Raji (cell line): ENCODE data around the gene CPED1.

Experiments
- POLR2A ChIP-seq: IDR thresholded peaks from 2 replicates; pipeline ENCODE4 v1.6.1; 2011; ENCODE audit warnings: low read depth, low read length, control low read depth; ENCODE audit not compliant: insufficient read depth

CPED1 gene

GRCh38 chr7:121196286-121196685 is 207.8 kb downstream of the CPED1 start:
- TF ChIP-seq POLR2A = no peak

DNA sequence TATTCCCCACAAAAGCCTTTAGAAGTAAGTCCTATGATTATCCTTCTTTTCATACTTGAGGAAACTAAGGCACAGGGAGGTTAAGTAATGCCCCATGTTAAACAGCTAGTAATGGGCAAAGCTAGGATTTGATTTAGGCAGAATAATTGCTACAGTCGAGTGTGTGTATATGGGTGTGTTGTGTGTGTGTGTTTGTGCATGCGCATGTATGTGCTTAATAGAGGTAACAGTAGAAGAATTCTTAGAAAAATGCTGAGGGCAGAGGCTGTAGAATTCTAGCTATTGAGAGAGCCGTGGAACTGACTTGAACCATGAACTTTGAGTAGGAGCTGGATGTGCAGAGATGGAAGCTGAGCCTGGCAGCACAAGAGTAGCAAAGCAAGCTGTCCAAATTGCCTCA is 208.9 kb downstream of the CPED1 start:
- no peak for TF ChIP-seq POLR2A

GRCh38 chr7:121198502-121198901 is 210.0 kb downstream of the CPED1 start:
- TF ChIP-seq POLR2A = no peak

- no peak for TF ChIP-seq POLR2A
Measured at GRCh38 chr7:121202125-121202524, 213.6 kb downstream of the CPED1 start.

DNA sequence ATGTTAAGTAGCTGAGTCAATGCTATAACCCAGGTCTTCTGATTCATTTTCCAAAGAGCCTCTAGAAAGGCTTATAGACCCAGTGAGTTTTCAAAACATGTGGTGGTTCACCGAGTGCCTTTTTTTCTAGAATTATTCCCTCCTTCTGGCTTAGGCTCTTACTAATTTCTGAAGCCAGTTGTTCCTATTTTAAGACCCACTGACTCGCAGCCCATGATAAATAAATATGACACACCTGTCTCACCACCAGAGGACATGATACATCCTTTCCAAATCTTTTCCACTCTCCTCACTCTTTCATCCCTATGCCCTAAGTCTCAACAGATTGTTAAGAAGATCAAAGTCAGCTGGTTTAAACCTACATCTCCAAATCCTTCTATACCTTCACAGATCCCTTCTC is 214.3 kb downstream of the CPED1 start:
- no peak for TF ChIP-seq POLR2A

DNA sequence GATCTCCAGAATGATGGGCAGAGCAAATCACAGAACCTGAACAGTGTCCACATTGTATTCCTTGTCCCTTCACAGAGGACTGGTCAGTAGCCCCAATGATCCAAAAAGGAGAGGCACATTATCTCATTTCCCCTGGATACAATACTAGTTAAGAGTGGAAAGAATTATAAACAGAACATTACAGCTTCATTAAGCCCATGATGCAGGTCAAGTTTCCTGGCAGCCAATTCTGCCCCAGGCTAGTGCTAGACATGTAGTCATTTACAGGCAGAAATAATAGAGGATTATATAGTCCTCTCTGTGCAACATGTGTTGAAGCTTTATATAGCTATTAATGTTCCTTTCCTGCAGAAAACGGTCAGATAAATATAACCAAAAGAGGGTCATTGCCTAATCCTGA is 216.0 kb downstream of the CPED1 start:
- no peak for TF ChIP-seq POLR2A

DNA sequence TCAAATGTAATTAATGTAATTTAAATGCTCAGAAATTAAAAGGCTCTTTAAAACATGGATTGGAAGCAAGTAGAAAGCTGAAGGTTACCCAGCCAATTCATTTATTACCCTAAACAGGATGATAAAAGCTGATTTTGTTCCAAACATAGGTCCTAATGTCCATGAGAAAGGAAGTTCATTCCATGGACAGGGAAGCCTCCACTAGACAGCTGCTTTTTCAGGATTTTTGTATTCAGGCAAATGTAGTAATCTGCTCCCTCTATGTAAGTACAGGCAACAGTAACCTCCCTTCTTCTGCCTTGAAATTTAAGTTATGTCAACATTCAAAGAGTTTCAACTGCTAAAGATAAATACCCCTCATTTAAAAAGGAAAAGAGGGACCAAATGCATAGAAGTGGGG is 217.3 kb downstream of the CPED1 start:
- TF ChIP-seq POLR2A = no peak

GRCh38 chr7:121211253-121211652 is 222.7 kb downstream of the CPED1 start:
- TF ChIP-seq POLR2A = no peak

- no peak for TF ChIP-seq POLR2A
Measured at GRCh38 chr7:121212036-121212435, 223.5 kb downstream of the CPED1 start.

- TF ChIP-seq POLR2A = no peak
Measured at GRCh38 chr7:121214657-121215056, 226.1 kb downstream of the CPED1 start.

- TF ChIP-seq POLR2A = no peak
Measured at GRCh38 chr7:121219026-121219425, 230.5 kb downstream of the CPED1 start.

GRCh38 chr7:121228779-121229178 is 240.3 kb downstream of the CPED1 start:
- TF ChIP-seq POLR2A = no peak

GRCh38 chr7:121235201-121235600 is 246.7 kb downstream of the CPED1 start:
- TF ChIP-seq POLR2A = no peak

GRCh38 chr7:121237601-121238000 is 249.1 kb downstream of the CPED1 start:
- TF ChIP-seq POLR2A = no peak

DNA sequence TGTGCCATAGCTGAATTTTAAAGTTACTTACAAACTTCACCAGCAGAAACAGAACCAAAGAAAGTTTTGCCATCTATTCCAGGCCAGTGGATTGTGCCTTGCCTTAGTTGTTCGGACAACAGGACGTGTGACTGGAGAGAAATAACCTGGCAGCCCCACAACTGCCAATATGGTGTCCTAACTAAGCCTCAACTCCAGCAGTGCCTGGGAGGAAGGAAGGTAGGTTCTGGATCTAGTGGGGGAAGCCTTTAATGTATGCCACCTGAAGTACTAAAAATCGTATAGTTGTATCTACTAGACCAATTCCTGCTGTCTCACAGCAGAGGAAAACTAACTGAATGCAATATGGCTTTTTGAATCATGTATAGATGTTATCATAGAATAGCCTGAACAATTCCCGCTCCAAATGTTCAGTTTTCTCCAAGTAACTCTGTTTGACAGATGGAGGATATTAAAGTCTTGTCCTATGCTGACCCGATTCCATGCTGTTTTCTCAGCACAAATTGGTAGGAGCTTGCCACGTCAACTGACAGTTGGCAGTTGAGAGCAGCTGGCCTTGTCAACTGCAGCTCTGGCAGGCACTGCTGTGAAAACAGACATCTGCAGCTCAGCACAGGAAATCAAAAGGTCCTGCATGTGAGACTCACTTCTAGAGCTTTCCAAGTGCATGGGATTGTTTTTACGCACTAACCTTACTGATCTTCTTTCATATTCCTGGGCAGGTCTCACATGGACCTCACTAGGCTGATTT is 255.8 kb downstream of the CPED1 start:
- no peak for TF ChIP-seq POLR2A

GRCh38 chr7:121259826-121260225 is 271.3 kb downstream of the CPED1 start:
- TF ChIP-seq POLR2A = no peak
